ENCODE data around the gene AGPAT2. TPM values are rescaled to one million over a fixed set of nuclear protein-coding genes. Genes with fewer than 3 reads are reported as not detected.

Gene AGPAT2
- total and polyA plus RNA-seq, 2 donors (not counting 1 experiment from before 2014, with no cell fraction given) = 25.1 to 28.4 TPM

- peaks cover 0 to 5% of the 10 kb centered on the region in 2 donors for H3K4me1 ChIP-seq (ENCODE audit: control insufficient read depth in 2 of 2, insufficient read depth in 2 of 2, low read length in 2 of 2)
- no peak overlapping the region for H3K27ac Mint-ChIP-seq
- no peak overlapping the region for H3K27ac ChIP-seq (ENCODE audit: low read length in 2 of 2)
- no peak overlapping the region for H3K4me3 ChIP-seq (ENCODE audit: control extremely low read depth in 1 of 5, extremely low read depth in 1 of 5, insufficient read depth in 1 of 5, low read depth in 2 of 5, low read length in 4 of 5)
- no peak overlapping the region for H3K4me2 ChIP-seq (replicated peaks; ENCODE audit: low read depth, low read length, poor library complexity, severe bottlenecking)
- no peak overlapping the region for H2AFZ ChIP-seq (ENCODE audit: insufficient read depth, low read depth, low read length, poor library complexity, severe bottlenecking)
- no peaks in the 10 kb centered on the region for H3K27me3 Mint-ChIP-seq
- H3K36me3 ChIP-seq (replicated peaks in 1 of 2; ENCODE audit: control extremely low read depth in 1 of 2, control insufficient read depth in 1 of 2, extremely low read depth in 1 of 2, insufficient read depth in 2 of 2, low read length in 1 of 2) = peaks cover 0 to 12% of the 10 kb centered on the region in 2 experiments
- H3K4me3 Mint-ChIP-seq = no peak overlapping the region
- peaks cover 37% of the 10 kb centered on the region for H4K20me1 ChIP-seq (ENCODE audit: control insufficient read depth, insufficient read depth, low read length, poor library complexity, severe bottlenecking)
- ATAC-seq (ENCODE audit: low read depth) (no peak), DNase-seq (no peak)
- 85% methylated on average over 11 of the region's 11 CpGs for WGBS (ENCODE audit: insufficient coverage)
- no peaks in the 10 kb centered on the region for H3K4me1 Mint-ChIP-seq
- no peaks in the 10 kb centered on the region for H3K9me3 Mint-ChIP-seq (ENCODE audit: insufficient read depth)
- H3K27me3 ChIP-seq (replicated peaks in 1 of 4; ENCODE audit: control extremely low read depth in 1 of 4, control insufficient read depth in 3 of 4, insufficient read depth in 4 of 4, low read length in 3 of 4) = peaks cover 0 to 6% (median 0%) of the 10 kb centered on the region in 4 experiments
- no peaks in the 10 kb centered on the region for H3K9me3 ChIP-seq (ENCODE audit: control extremely low read depth in 1 of 3, control insufficient read depth in 2 of 3, insufficient read depth in 1 of 3, low read length in 2 of 3)
- intact Hi-C loops (cut with micrococcal nuclease) = no loop called here
- H3K9ac ChIP-seq (ENCODE audit: low read length) = no peak overlapping the region
- CTCF ChIA-PET = interaction anchor here (1.4 to 1.5 kb wide), 2 partner anchors 11 to 189 kb away, joined by 3 read pairs; no protein-coding TSS in a partner anchor
- POLR2A ChIA-PET = interaction anchor here (0.6 kb wide), 1 partner anchor 58 kb away, joined by 4 read pairs; no protein-coding TSS in a partner anchor
- TF ChIP-seq, protein P1, sequence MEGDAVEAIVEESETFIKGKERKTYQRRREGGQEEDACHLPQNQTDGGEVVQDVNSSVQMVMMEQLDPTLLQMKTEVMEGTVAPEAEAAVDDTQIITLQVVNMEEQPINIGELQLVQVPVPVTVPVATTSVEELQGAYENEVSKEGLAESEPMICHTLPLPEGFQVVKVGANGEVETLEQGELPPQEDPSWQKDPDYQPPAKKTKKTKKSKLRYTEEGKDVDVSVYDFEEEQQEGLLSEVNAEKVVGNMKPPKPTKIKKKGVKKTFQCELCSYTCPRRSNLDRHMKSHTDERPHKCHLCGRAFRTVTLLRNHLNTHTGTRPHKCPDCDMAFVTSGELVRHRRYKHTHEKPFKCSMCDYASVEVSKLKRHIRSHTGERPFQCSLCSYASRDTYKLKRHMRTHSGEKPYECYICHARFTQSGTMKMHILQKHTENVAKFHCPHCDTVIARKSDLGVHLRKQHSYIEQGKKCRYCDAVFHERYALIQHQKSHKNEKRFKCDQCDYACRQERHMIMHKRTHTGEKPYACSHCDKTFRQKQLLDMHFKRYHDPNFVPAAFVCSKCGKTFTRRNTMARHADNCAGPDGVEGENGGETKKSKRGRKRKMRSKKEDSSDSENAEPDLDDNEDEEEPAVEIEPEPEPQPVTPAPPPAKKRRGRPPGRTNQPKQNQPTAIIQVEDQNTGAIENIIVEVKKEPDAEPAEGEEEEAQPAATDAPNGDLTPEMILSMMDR (IDR thresholded peaks at IDR 0.05) = no peak
- TF ChIP-seq EZH2 (IDR thresholded peaks at IDR 0.05; ENCODE audit: borderline replicate concordance, insufficient read depth, low read depth, low read length, poor library complexity, severe bottlenecking) = no peak
- peaks cover 3% of the 10 kb centered on the region for H3K79me2 ChIP-seq (ENCODE audit: control insufficient read depth, insufficient read depth, low read length)
Measured at GRCh38 chr9:136674786-136675349, 12.4 kb downstream of the AGPAT2 start.

DNA sequence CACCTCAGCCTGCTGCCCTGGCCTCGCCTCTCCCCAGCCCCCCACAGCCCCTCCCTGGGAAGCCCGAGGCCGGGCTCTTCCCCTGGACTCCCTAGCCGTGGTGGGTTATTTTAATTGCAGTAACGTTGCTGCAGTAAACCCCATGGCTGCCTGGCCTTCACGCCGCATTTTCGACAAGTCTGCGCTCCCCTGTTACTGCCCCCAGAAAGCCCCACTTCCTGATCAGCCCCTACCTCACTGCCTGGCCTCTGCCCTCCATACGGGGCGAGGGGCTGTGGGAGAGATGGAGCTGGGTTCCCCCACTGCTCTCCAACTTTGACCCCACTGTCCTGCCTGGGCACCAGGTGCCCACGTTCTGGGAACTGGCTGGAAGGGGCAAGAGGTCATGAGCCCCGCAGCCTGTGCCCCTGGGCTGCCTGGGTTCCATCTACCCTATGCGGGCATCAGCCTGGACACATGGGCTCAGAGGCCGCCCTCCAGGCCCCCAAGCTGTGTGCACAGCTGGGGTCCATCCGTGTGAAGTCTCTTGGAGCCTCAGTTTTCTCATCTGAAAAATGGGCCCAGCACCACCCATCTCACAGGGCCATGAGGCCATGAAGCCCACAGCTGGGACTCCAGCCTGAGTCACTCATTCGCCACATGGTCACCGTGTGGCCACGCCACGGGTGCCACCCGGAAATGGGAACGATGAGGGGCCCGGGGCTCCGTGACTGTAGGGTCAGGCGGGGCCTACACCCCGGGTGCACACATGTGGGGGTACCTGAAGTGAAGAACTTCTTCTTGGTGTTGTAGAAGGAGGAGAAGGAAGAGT is 13.1 kb downstream of the AGPAT2 start:
- Histone ChIP-seq H3K9me3 (ENCODE audit: control extremely low read depth in 1 of 3, control insufficient read depth in 2 of 3, insufficient read depth in 1 of 3, low read length in 2 of 3) (no peaks in the 10 kb centered on the region), H3K27ac (ENCODE audit: low read length in 2 of 2) (no peak overlapping the region), H3K27me3 (replicated peaks in 1 of 4; ENCODE audit: control extremely low read depth in 1 of 4, control insufficient read depth in 3 of 4, insufficient read depth in 4 of 4, low read length in 3 of 4) (peaks cover 0 to 6% (median 0%) of the 10 kb centered on the region in 4 experiments), H3K36me3 (replicated peaks in 1 of 2; ENCODE audit: control extremely low read depth in 1 of 2, control insufficient read depth in 1 of 2, extremely low read depth in 1 of 2, insufficient read depth in 2 of 2, low read length in 1 of 2) (peaks cover 0 to 12% of the 10 kb centered on the region in 2 experiments), H3K4me1 (ENCODE audit: control insufficient read depth in 2 of 2, insufficient read depth in 2 of 2, low read length in 2 of 2) (peaks cover 0 to 5% of the 10 kb centered on the region in 2 donors), H4K20me1 (ENCODE audit: control insufficient read depth, insufficient read depth, low read length, poor library complexity, severe bottlenecking) (peaks cover 30% of the 10 kb centered on the region), H3K9ac (ENCODE audit: low read length) (no peak overlapping the region), H3K4me2 (replicated peaks; ENCODE audit: low read depth, low read length, poor library complexity, severe bottlenecking) (no peak overlapping the region), H3K4me3 (ENCODE audit: control extremely low read depth in 1 of 5, extremely low read depth in 1 of 5, insufficient read depth in 1 of 5, low read depth in 2 of 5, low read length in 4 of 5) (no peak overlapping the region), H2AFZ (ENCODE audit: insufficient read depth, low read depth, low read length, poor library complexity, severe bottlenecking) (no peak overlapping the region), H3K79me2 (ENCODE audit: control insufficient read depth, insufficient read depth, low read length) (peaks cover 3% of the 10 kb centered on the region)
- WGBS (ENCODE audit: insufficient coverage) = 80% methylated on average over 24 of the region's 26 CpGs
- CTCF ChIA-PET = interaction anchor here (0.6 to 2.9 kb wide), 5 partner anchors 7 to 189 kb away, joined by 3 to 17 read pairs (median 4); no protein-coding TSS in a partner anchor
- ATAC-seq (ENCODE audit: low read depth) = no peak
- no peak overlapping the region for H3K27ac Mint-ChIP-seq
- no peaks in the 10 kb centered on the region for H3K27me3 Mint-ChIP-seq
- no peak overlapping the region for H3K4me3 Mint-ChIP-seq
- no peaks in the 10 kb centered on the region for H3K4me1 Mint-ChIP-seq
- POLR2A ChIA-PET = no interaction called here
- intact Hi-C loops (cut with micrococcal nuclease) = no loop called here
- DNase-seq = no peak
- no peak for TF ChIP-seq EZH2 (IDR thresholded peaks at IDR 0.05; ENCODE audit: borderline replicate concordance, insufficient read depth, low read depth, low read length, poor library complexity, severe bottlenecking)
- TF ChIP-seq, protein P1 (IDR thresholded peaks at IDR 0.05) = no peak
- no peaks in the 10 kb centered on the region for H3K9me3 Mint-ChIP-seq (ENCODE audit: insufficient read depth)

Measured in B cell (primary cell).